GM21381 (cell line): Measurements from ENCODE around the gene UBAC2.

ENCODE experiments used
- ATAC-seq: cut with Tn5 transposase; IDR thresholded peaks from one replicate; pipeline ENCODE4 v1.9.1; 2021; ENCODE audit warnings: mild to moderate bottlenecking, moderate library complexity; ENCODE audit not compliant: unreplicated experiment

The UBAC2 gene

GRCh38 chr13:99330942-99331341 lies 130.3 kb downstream of the UBAC2 start:
- ATAC-seq = no peak

GRCh38 chr13:99331881-99332293 lies 131.2 kb downstream of the UBAC2 start:
- ATAC-seq = peak; percentile 91

GRCh38 chr13:99332456-99332855 lies 131.8 kb downstream of the UBAC2 start:
- peak; percentile 12 for ATAC-seq

- no peak for ATAC-seq
Measured at GRCh38 chr13:99334221-99334620, 133.6 kb downstream of the UBAC2 start.

- ATAC-seq = no peak
Measured at GRCh38 chr13:99335087-99335486, 134.4 kb downstream of the UBAC2 start.

GRCh38 chr13:99335603-99336002 lies 134.9 kb downstream of the UBAC2 start:
- ATAC-seq = peak; percentile 52

- no peak for ATAC-seq
Measured at GRCh38 chr13:99339230-99339721, 138.6 kb downstream of the UBAC2 start.

- no peak for ATAC-seq
Measured at GRCh38 chr13:99339736-99340397, 139.2 kb downstream of the UBAC2 start.

- ATAC-seq = no peak
Measured at GRCh38 chr13:99340638-99341037, 140.0 kb downstream of the UBAC2 start.

GRCh38 chr13:99341969-99342722 lies 141.5 kb downstream of the UBAC2 start:
- ATAC-seq = no peak

GRCh38 chr13:99342723-99343315 lies 142.2 kb downstream of the UBAC2 start:
- ATAC-seq = no peak

- ATAC-seq = no peak
Measured at GRCh38 chr13:99344610-99345208, 144.1 kb downstream of the UBAC2 start.

GRCh38 chr13:99345345-99345744 lies 144.7 kb downstream of the UBAC2 start:
- ATAC-seq = no peak

- no peak for ATAC-seq
Measured at GRCh38 chr13:99346335-99347042, 145.8 kb downstream of the UBAC2 start.

GRCh38 chr13:99347335-99347878 lies 146.8 kb downstream of the UBAC2 start:
- no peak for ATAC-seq

GRCh38 chr13:99347911-99348451 lies 147.3 kb downstream of the UBAC2 start:
- no peak for ATAC-seq

GRCh38 chr13:99350191-99350590 lies 149.5 kb downstream of the UBAC2 start:
- no peak for ATAC-seq

GRCh38 chr13:99351772-99352171 lies 151.1 kb downstream of the UBAC2 start:
- peak; percentile 40 for ATAC-seq

- no peak for ATAC-seq
Measured at GRCh38 chr13:99352351-99353245, 151.9 kb downstream of the UBAC2 start.
